Testis (tissue), 3 donors: ENCODE data around the gene ALDH8A1. TPM values are rescaled to one million over a fixed set of nuclear protein-coding genes. Genes with fewer than 3 reads are reported as not detected.

Experiments used
- DNase-seq: peaks from one replicate; pipeline ENCODE4 v3.0.0-alpha.2; 2019
- H3K27ac ChIP-seq, 2 donors: fragments of 200-600 bp; sonication (generic); one replicate each; pipeline ENCODE4 v1.5.1; 2019
- H3K27me3 ChIP-seq: fragments of 200-600 bp; sonication (generic); one replicate; pipeline ENCODE4 v1.5.1; 2019
- H3K36me3 ChIP-seq: fragments of 200-600 bp; sonication (generic); one replicate; pipeline ENCODE4 v1.5.1; 2017; ENCODE audit warnings: low read depth; ENCODE audit errors: missing control alignments
- H3K4me1 ChIP-seq: fragments of 200-600 bp; sonication (generic); one replicate; pipeline ENCODE4 v1.5.1; 2019
- H3K4me3 ChIP-seq, 2 donors: fragments of 200-600 bp; sonication (generic); one replicate each; pipeline ENCODE4 v1.5.1; 2017 to 2019
- H3K9me3 ChIP-seq: fragments of 200-600 bp; sonication (generic); one replicate; pipeline ENCODE4 v1.5.1; 2017
- POLR2A ChIP-seq: fragments of 450-650 bp; IDR thresholded peaks from one replicate; pipeline ENCODE4 v1.6.1; 2017; ENCODE audit warnings: antibody characterized with exemption, mild to moderate bottlenecking, moderate library complexity
- WGBS, 2 donors: methylation state at CpG; one replicate each; pipeline ENCODE4 v1.1.5; 2018; 5-methylcytosine and 5-hydroxymethylcytosine counted together
- intact Hi-C: fragments of 100-400 bp; cut with DNase I; formaldehyde crosslinking; loops from one replicate; pipeline ENCODE4 v1.15.1; 2023; ENCODE audit warnings: low total_unique reads
- polyA plus RNA-seq: library from polyadenylated mRNA; stranded (reverse); fragments of 350-450 nt; fragmentation: Illumina TruSeq; extraction: RNeasy Lipid Tissue Mini Kit (QIAGEN cat#74804); gene quantifications from one replicate; pipeline ENCODE4 v1.2.3, GENCODE V29; 2014; ENCODE audit warnings: low read depth, low replicate concordance; ENCODE audit not compliant: insufficient read depth
- total RNA-seq, 2 donors: library from RNA; depleted of rRNA; stranded (reverse); fragments of >200 nt; gene quantifications; one replicate each; pipeline ENCODE4 v1.2.3, GENCODE V29; 2016
- TF ChIP-seq, protein P1 (sequence below), 3 experiments: fragments of 450-650 bp in 2 of 3; fragments of 200-600 bp in 1 of 3; sonication (generic) in 1 of 3; IDR thresholded peaks; one replicate each; pipeline ENCODE4 v1.5.1; 2016 to 2019; ENCODE audit warnings: antibody characterized with exemption in 3 of 3, mild to moderate bottlenecking in 2 of 3, moderate library complexity in 1 of 3

The ALDH8A1 gene
- total and polyA plus RNA-seq, 3 donors from 2014 or later, result 0.38 to 4.9 (median 0.87) TPM

DNA sequence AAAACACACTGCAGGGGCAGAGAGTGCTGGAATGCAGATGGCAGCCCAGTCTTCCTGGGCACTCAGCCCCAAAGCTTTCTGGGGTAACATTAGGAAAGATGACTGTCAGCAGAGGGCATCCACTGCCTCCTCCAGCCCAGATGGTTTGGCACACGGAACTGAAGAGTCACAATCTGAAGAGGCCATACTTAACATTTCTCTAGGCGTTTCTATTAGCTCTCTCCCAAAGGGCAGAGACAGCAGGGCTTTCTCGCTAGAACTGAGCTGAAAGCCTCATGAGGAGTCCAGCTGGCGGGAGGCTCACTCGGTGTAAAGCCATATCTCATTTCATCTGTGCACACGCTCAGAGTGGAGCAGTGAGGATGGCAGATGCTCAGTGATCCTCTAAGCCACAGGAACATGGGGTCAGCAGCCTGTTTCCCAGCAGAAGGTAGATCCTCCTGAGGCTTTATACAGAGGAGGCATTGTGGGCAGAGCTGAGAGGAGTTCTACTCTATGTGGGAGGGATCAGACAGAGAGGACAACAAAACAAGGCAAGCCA, 28.1 kb downstream of the ALDH8A1 start:
- Histone ChIP-seq H3K27ac (no peak overlapping the region), H3K27me3 (no peaks in the 10 kb centered on the region), H3K36me3 (no peaks in the 10 kb centered on the region), H3K4me1 (peaks cover 5% of the 10 kb centered on the region), H3K9me3 (no peaks in the 10 kb centered on the region), H3K4me3 (no peak overlapping the region)
- intact Hi-C loops, result no loop called here
- 45 to 55% methylated on average over 6 of the region's 6 CpGs for WGBS, 2 donors
- TF ChIP-seq POLR2A, result no peak
- TF ChIP-seq, protein P1, sequence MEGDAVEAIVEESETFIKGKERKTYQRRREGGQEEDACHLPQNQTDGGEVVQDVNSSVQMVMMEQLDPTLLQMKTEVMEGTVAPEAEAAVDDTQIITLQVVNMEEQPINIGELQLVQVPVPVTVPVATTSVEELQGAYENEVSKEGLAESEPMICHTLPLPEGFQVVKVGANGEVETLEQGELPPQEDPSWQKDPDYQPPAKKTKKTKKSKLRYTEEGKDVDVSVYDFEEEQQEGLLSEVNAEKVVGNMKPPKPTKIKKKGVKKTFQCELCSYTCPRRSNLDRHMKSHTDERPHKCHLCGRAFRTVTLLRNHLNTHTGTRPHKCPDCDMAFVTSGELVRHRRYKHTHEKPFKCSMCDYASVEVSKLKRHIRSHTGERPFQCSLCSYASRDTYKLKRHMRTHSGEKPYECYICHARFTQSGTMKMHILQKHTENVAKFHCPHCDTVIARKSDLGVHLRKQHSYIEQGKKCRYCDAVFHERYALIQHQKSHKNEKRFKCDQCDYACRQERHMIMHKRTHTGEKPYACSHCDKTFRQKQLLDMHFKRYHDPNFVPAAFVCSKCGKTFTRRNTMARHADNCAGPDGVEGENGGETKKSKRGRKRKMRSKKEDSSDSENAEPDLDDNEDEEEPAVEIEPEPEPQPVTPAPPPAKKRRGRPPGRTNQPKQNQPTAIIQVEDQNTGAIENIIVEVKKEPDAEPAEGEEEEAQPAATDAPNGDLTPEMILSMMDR (IDR thresholded peaks at IDR 0.05), result no peak
- no peak for DNase-seq

DNA sequence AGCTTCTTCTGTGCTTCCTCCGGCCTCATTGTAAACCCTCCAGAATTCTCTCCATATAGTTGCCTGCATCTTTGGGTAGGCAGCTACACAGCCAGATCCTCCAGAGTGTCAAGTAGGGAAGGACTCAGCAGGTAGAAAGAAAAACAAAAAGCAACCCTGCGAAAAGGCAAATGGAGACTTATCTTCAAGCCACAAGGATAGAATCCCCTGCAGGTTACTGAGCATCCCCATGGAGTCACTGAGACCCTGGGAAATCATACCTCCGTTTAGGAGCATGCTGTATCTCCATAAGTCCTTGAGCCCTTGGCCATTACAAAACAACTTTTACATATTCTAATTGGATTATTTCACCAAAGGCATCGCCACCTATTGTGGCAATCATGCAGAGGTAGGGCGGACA, 28.6 kb downstream of the ALDH8A1 start:
- peaks cover 5% of the 10 kb centered on the region for H3K4me1 ChIP-seq
- TF ChIP-seq POLR2A, result no peak
- TF ChIP-seq, protein P1 (IDR thresholded peaks at IDR 0.05), result no peak
- no peaks in the 10 kb centered on the region for H3K27me3 ChIP-seq
- no peaks in the 10 kb centered on the region for H3K36me3 ChIP-seq
- WGBS, 2 donors, result 88 to 93% methylated on average over 5 of the region's 5 CpGs
- H3K9me3 ChIP-seq, result no peaks in the 10 kb centered on the region
- no peak overlapping the region for H3K4me3 ChIP-seq
- intact Hi-C loops, result no loop called here
- DNase-seq, result no peak
- H3K27ac ChIP-seq, result no peak overlapping the region

DNA sequence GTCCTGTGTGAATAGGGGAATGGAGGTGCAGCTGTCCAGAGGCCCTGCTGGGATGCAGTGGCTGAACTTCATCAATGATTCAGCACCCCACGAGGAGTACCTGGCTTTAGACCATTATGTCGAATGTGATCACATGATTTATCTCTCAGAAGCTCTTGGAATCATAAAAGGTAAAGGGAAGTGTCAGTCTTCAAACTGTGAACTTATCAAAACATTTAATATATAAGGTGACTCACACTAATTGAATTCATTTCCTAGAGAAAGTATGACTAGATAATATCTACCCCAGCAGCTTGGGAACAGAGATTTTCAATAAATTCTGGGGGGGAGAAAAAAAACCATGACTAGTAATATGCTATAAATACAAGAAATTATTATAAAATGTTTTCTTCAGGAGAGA, 29.5 kb downstream of the ALDH8A1 start:
- no peaks in the 10 kb centered on the region for H3K36me3 ChIP-seq

DNA sequence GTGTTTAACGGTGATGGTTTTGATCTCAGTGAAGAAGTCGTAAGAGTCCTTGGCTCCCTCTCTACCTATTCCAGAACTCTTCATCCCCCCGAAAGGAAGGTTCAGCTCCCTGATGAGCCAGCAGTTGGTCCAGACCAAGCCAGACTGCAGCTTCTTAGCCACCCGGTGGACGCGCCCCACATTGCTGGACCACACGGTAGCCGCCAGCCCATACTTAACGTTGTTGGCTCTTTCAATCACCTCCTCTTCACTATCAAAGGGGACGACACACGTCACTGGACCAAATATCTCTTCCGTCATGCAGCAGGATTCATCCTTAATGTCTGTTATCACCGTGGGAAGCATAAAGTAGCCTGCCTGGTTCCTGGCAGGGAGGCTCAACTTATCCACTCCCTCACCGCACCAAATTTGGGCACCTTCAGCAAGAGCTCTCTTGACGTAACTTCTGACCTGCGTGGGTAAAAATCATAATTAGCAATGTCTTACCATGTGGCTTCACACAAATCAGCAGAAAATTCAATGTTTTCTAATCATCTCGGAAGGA, 31.4 kb downstream of the ALDH8A1 start:
- TF ChIP-seq, protein P1 (IDR thresholded peaks at IDR 0.05), result no peak
- no peak for TF ChIP-seq POLR2A
- no peak overlapping the region for H3K27ac ChIP-seq
- H3K4me3 ChIP-seq, result no peak overlapping the region
- H3K27me3 ChIP-seq, result no peaks in the 10 kb centered on the region
- H3K4me1 ChIP-seq, result peaks cover 5% of the 10 kb centered on the region
- DNase-seq, result no peak
- WGBS, 2 donors, result 81 to 84% methylated on average over 17 of the region's 17 CpGs
- intact Hi-C loops, result no loop called here
- H3K36me3 ChIP-seq, result no peaks in the 10 kb centered on the region
- H3K9me3 ChIP-seq, result no peaks in the 10 kb centered on the region

More for the DNA sequence above, 29.5 kb downstream of the ALDH8A1 start:
- intact Hi-C loops, result no loop called here
- 79 to 80% methylated on average over 2 of the region's 2 CpGs for WGBS, 2 donors
- no peak overlapping the region for H3K4me3 ChIP-seq
- no peak for DNase-seq
- H3K27me3 ChIP-seq, result no peaks in the 10 kb centered on the region
- H3K9me3 ChIP-seq, result no peaks in the 10 kb centered on the region
- TF ChIP-seq, protein P1 (IDR thresholded peaks at IDR 0.05), result no peak
- TF ChIP-seq POLR2A, result no peak
- H3K4me1 ChIP-seq, result peaks cover 5% of the 10 kb centered on the region
- no peak overlapping the region for H3K27ac ChIP-seq

DNA sequence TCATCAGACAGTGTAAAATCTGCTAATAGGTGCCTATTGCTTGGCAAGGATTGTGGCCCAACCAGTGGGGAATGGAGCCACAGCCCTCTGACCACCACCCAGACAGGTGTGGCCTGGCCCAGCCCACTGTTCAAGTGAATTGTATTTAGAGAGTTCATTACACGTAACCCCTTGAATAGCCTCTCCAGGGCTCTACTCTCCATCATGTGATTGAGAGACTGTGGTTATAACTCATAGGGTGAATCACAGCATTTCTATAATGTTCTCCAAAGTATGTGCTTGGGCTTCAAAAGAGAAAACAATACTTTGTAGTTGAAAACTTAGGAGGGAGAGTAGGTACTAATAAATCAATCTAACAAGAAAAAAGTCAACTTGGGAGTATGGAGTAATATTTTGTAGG, 38.4 kb downstream of the ALDH8A1 start:
- Histone ChIP-seq H3K4me3 (no peak overlapping the region), H3K4me1 (no peaks in the 10 kb centered on the region), H3K36me3 (no peaks in the 10 kb centered on the region), H3K27ac (no peak overlapping the region), H3K9me3 (no peaks in the 10 kb centered on the region), H3K27me3 (no peaks in the 10 kb centered on the region)
- TF ChIP-seq, protein P1 (IDR thresholded peaks at IDR 0.05), result no peak
- TF ChIP-seq POLR2A, result no peak
- 96 to 100% methylated on average over 1 of the region's 1 CpG for WGBS, 2 donors
- DNase-seq, result no peak
- intact Hi-C loops, result no loop called here
